IPS DF 4.7 (cell line): ENCODE data around the gene DIDO1.

Experiments used
- DNase-seq: peaks from one replicate; pipeline ENCODE4 v3.0.0-alpha.2; 2013; ENCODE audit warnings: low spot score; ENCODE audit errors: extremely low read depth

Gene DIDO1

GRCh38 chr20:62911701-62912280 lies 14.5 kb downstream of the DIDO1 start:
- DNase-seq, result no peak

- DNase-seq, result no peak
Measured at GRCh38 chr20:62910777-62911497, 15.4 kb downstream of the DIDO1 start.

DNA sequence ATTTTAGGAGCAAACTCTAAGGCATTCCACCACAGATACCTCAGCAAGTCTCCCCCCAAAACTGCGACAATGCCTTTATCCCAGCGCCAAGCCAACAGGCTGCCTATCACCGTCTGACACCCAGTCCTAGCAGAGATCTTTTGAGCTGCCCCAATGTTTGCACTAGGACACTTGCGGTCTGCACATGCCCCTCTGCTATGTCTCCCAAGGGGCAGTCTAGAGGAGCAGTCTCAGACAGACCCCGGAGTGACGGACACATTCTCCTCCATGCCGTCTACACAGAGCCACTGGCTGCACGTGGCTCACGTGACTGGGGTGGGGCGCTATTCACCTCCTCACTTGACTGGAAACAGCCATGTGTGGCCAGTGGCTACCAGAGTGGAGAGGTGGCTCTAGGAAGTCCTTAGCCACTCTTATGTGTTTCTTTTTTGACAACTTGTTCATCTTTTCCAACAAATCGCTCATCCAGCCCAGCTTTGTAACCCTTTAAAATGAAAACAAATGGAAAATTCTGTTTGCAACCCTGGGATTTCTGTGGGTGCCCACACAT lies 16.0 kb downstream of the DIDO1 start:
- DNase-seq, result no peak

- no peak for DNase-seq
Measured at GRCh38 chr20:62908971-62909791, 17.1 kb downstream of the DIDO1 start.

DNA sequence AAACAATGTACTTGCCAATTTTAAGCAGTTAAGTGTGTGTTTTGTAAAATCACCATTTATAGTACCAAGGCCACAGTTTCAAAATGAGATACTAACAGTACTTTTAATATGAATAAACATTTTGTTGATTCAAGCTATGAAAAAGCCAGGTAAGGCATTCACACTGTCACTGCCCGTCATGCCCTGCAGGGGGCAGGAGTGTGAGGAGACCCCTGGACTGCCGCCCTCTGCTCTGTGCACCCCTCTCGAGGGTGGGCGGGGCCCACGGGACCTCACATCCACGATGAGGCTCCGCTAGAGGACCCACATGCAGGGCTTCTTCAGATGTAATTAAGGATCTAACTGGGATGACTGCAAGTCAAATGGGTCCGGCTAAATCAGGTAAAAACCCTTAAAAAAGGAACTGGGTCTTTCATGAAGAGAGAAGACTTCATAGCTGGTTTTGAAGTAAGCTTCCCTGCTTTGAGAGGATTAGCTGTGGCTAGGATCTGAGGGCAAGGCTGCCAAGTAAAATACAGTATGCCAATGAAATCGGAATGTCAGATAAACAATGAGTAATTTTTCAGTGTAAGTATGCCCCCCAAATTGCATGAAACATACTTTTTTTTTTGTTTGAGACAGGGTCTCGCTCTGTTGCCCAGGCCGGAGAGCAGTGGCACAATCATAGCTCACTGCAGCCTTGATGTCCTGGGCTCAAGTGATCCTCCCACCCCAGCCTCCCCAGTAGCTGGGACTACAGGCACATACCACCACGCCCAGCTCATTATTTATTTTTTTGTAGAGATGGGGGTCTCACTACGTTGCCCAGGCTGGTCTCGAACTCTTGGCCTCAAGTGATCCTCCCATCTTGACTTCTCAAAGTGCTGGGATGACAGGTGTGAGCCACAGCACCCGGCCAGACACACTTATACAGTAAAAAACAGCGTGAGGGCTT lies 18.7 kb downstream of the DIDO1 start:
- no peak for DNase-seq

GRCh38 chr20:62906647-62907375 lies 19.5 kb downstream of the DIDO1 start:
- DNase-seq, result no peak

DNA sequence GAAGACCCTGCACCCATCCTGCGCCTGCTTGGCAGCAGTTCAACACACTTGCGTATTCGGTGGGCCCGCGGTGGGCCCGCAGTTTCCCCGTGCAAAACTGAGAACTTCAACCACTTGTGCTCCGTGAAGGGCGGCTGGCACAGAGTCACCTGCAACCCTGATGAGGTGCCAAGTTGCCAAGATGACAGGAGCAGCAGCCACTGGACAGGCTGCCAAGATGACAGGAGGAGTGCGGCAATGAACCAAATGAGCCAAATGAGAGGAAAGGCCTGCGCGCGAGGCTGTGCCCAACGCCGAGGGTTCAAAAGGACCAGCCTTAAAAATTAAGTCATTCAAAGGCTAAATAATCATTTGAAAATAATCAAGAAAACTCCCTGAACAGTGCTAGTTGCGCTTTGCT lies 20.1 kb downstream of the DIDO1 start:
- no peak for DNase-seq

DNA sequence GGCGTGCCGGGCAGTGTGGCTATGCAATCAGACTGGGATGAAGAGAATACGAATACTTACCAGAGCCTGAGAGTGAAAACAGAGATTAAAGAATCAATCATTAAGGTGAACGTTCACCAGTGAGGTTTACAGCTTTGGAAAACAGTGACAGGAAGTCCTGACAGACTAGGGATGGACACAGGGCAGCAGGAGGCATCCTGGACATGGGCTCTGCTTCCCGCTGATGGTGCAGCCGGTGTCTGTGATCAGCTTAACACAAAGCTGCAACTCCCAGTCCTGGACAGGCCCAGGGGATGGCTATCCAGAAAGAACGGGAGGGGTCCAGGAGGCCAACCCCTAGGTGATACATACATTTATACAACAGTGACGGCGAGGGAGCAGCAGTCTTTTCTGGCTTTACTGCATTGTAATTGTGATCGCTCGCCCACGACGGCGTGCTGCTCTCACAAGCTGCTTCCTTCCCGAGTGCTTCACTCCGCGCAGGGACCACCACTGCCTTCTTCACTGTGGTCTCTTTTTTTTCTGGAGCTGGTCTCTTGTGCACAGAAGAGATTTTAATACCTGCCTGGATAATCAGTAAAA lies 20.7 kb downstream of the DIDO1 start:
- DNase-seq, result no peak

DNA sequence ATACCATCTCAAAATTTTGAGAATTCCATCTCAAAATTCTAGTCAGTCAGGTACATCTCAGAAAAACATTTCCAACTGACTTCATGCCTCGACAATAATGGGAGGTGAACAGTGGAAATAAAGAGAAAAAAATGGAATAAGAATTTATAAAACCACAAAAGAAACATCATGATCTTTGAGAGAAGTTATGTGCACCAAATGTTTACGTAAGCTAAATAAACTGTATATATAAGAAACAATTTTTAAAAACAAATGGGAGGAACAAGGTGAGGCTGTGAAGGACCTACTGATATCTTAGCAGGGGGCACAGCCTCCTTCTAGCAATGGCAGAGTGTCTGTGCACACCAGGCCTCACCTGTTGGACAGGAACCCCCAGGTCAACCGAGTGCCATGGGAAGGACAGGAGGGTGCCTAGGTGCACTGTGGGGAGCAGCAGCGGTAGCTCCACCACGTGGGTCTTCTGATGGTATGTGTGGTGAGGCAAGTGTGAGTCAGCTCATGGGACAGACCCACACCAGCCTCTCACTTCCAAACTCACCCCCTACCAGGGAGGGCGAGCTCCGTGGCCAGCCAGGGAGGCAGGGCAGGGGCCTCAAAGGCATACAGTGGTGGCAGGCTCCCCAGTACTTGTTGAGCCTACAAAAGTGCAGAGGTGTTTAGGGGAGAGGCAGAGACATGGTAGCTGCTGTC lies 23.2 kb downstream of the DIDO1 start:
- no peak for DNase-seq

DNA sequence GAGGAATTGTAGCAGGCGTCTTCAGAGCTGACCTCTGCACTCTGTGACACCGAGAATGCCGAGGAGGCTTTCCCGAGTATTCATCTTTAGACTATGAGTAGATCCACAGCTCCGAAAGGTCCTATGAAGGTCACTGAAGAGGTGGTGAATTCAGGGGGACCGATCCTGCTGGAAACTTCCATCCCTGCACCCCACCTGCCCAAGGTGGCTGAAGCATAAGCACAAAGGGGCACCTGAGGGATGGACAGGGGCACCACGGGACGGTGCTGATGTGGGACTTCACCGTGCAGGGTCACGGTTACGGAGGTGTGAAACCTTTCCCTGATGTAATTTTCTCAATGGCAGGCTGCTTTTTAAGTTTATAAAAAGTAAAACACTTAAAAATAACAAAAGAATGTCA lies 24.4 kb downstream of the DIDO1 start:
- no peak for DNase-seq

DNA sequence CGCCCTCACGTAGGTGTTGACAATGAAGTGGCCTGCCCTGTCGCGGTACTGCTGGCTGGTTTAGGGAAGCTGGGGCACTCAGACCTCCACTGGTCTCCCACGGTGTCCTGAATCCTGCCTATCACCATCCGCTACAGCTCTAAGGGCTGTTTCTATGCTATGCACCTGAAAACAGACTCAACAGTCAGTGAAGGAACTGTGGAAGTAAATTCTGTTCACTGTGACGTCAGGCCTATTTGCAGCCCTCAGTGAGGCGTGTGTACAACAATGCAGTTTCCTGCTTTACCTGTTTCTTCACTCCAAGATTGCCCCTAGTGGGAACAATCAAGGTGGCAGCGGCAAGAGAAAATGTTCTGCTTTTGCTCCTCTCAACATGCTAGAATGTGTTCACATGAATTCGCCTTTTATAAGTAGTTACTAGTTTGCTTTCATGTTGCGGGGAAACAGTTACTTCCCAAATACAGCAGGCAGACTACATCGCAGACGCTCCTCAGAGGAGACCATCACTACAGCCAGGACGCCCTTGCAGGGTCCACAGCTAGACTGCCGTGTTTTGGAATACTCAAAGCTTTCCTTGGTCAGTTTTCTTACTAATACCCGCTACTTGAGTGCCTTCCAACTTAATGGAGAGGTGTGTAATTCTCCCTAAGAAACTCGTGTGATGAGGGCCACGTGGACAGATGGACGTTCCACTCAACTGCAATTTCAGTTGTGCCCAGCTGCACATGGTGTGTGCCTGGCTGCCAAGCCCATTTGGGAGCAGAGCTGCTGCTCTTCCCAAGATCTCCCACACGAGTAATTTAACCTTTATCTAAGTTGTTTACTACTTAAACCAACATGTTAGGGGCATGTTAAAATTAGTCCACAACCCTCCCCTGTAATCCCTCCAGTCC lies 25.4 kb downstream of the DIDO1 start:
- DNase-seq, result no peak

DNA sequence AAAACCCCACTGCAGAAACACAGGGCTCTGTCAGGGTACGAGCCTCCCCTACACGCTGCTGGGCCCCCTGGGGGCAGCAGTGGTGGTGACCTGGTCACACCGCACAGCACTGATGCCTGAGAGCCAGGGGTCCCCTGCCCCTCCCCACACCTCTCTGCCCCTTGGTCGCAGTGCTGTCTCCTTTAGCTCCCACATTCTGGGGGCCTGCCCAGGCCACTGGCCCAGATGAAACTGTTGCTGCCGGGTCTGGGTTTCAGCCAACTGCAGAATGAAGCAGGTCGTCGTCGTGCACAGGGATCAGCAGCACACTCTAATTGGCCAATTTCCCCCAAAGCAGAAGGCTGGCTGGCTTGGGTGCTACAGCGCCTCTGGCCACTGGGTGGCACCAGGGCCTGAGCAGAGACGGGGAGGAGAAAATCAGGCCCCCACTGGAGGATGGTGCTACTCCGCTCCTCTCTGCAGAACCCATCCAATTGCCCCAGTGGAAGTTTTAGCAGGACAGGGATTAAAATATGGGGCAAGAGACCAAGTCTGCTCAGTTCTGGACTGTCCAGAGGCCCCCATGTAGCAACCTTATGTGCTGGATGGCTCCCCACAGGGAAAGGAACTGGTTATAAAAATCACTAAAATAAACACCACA lies 26.1 kb downstream of the DIDO1 start:
- no peak for DNase-seq

DNA sequence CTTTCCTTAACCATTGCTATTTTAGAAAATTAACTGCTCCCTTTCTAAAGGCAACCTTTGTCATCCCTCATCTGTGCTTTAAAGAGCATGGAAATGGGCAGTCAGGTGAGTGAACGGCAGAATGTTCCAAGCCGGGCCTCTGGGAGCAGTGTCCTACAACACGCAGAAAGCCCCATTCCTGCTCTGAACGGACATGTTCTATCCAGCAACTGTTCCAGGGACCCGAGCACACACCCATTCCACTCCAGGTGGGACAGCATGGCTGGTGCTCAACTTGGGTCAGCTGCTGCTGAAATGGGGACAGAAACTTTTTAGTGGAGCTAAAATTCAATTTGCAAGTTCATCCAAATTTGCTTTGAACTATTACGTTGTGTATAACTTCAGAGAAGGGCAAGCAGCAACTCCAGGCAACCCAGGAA lies 26.7 kb downstream of the DIDO1 start:
- no peak for DNase-seq

DNA sequence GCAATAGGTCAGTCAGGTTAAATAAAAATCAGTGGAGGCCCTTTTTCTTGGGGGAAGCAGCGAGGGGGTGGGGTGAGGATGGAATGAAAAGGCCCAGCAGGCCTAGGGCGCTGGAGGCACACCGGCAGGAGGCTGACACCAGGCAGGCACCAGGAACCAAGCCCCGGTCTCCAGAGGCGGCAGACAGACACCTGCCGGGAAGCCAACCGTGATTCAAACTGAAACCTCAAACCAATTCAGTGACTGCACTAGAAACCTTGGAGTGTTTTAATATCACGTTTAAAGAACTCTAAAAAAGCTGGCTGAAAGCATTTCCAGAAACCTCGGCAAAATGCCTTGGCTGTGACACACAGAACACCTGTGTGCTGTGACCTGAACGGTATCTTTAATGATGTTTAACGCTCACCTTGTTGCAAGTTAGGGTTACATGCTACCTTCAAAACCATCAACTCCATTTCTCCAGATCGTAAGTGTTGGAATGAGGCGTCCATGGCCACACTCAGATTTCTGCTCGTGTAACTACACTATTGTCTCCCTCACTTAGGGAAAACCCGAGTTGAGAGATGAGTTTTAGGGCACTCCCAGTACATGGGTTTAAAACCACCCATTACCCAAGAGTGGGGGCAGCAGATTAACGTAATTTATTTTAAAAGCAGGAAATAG lies 27.2 kb downstream of the DIDO1 start:
- DNase-seq, result no peak

GRCh38 chr20:62898093-62898964 lies 28.0 kb downstream of the DIDO1 start:
- no peak for DNase-seq

DNA sequence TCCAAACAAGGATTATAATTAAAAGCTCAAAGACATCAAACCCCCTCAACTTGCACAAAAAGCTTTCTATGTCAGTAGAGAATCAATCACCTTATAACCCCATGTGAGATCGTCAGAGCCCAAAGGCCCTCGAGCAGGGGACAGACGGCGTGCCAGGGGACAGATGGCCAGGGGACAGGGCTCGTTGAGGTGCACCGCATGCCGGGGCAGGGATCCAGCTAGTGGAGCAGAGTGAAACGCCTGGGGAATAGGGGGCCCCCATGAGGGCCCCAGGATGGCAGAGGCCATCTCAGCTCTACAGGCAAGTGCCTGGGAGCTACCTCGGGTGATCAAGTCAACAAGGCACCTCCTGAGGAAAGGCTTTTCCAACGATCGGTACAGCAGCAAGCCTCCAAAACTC lies 28.6 kb downstream of the DIDO1 start:
- DNase-seq, result no peak
